GF-D8 (cell line): ENCODE results near the gene EHMT2.
"Not testable (repeated sequence)": the region's sequence is repeated elsewhere in the genome, so short reads cannot be mapped to it uniquely, and the experiment has no call there.

Experiments
- DNase-seq: peaks from one replicate; lab custom pipeline; 2025; lab: John Stamatoyannopoulos, UW

The EHMT2 gene

DNA sequence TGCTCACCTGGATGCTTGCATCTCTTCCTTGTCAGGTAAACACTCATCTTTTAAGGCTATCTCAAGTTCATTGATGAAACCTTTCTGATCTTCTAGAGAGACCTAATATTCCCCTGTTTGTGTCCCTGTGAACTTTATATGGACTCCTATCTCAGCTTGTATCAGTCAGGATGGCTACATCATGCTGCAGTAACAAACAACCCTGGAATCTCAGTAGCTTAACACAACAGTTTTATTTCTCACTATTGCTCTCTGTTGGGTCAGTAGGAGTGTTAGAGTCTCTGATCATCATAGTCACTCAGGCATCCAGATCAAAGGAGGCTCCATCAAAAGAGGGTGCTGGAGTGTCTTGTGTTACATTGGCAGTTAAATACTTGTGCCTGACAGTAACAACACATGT is 17.9 kb upstream of the EHMT2 start:
- no peak for DNase-seq

DNA sequence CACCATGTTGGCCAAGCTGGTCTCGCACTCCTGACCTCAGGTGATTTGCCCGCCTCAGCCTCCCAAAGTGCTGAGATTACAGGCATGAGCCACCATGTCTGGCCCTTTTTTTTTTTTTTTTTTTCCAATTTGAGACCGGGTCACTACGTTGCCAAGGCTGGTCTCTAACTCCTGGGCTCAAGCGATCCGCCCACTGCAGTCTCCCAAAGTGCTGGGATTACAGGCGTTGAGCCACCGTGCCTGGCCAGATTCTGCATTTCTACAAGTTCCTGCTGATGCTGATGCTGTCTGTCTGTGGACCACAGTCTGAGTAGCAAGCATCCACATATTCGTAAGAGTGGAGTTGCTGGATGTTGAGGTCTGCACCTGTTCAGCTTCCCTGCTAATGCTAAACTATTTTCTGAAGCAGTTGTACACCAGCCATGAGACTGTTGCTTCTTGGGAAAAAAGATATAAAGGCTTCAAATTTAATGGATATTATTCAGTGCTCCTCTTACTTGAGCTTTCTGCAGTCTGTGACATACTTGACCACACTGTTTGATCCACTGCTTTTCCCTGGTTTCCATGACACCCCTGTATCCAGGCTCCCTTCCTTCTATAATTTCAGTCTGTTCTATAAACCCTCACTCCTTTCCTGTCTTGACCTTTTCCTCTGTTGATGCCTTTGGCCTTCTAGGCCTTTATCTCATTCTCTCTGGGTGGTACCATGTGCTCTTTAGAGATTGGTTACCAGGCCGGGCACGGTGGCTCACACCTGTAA is 14.5 kb upstream of the EHMT2 start:
- DNase-seq, result no peak

DNA sequence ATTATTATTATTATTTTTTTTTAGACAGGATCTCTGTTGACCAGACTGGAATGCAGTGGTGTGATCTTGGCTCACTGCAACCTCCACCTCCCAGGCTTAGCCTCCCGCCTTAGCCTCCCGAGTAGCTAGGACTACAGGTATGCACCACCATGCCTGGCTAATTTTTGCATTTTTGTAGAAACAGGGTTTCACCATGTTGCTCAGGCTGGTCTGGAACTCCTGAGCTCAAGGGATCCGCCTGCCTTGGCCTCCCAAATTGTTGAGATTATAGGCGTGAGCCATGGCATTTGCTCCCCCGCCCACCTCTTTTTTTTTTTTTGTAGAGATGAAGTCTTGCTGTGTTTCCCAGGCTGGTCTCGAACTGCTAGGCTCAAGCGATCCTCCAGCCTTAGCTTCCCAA is 11.8 kb upstream of the EHMT2 start:
- DNase-seq, result not testable (repeated sequence)

DNA sequence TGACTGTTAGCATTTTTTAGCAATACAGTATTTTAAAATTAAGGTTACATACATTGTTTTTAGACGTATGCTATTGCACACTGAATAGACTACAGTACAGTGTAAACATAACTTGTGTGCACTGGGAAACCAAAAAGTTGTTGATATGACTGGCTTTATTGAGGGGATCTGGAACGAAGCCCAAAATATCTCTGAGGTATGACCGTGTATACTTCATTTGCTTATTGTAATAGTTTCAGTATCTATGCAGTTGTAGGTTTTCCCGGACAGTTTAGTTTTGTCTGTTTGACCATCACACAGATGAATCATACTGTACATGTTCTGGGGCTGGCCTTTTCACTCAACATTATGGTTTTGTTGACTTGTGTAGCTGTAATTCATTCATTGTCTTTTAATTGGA is 11.3 kb upstream of the EHMT2 start:
- DNase-seq, result no peak

DNA sequence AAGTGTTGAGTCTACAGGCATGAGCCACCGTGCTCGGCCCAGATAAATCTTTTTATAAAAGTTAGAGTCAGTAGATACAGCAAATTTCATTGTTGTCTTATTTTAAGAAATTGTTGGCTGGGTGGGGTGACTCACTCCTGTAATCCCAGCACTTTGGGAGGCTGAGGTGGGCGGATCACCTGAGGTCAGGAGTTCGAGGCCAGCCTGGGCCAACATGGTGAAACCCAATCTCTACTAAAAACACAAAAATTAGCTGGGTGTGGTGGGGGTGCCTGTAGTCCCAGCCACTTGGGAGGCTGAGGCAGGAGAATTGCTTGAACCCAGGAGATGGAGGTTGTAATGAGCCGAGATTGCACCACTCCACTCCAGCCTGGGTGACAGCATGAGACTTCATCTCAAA is 10.8 kb upstream of the EHMT2 start:
- DNase-seq, result not testable (repeated sequence)

DNA sequence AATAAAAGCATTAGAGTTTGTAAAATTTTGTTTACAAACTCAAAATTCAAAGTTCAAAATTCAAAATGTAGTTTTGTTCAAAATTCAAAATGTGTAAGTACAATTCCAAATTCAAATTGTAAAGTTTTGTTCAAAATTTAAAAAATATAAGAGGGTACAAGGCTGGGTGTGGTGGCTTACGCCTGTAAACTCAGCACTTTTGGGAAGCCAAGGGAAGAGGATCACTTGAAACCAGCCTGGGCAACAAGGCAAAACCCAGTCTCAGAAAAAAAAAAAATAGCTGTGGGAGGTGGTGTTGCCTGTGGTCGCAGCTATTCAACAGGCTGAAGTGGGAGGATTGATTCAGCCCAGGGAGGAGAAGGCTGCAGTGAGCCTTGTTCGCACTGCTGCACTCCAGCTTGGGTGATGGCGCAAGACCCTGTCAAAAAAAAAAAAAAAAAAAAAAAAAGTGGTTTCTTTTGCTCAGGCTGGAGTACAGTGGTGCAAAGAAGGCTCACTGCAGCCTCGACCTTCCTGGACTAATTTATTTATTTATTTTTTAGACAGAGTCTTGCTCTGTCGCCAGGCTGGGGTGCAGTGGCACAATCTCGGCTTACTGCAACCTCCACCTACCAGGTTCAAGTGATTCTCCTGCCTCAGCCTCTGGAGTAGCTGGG is 9.8 kb upstream of the EHMT2 start:
- peak; percentile 87 for DNase-seq

DNA sequence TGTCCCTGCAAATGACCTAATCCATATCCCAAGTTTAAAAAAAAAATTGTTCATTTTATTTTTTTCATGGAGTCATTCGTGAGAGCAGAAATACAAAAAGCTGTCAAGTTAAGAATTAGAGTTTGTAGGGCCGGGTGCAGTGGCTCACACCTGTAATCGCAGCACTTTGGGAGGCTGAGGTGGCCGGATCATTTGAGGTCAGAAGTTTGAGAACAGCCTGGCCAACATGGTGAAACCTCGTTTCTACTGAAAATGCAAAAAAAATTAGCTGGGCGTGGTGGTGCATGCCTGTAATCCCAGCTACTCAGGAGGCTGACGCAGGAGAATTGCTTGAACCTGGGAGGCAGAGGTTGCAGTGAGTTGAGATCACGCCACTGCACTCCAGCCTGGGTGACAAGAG is 9.2 kb upstream of the EHMT2 start:
- DNase-seq, result not testable (repeated sequence)

DNA sequence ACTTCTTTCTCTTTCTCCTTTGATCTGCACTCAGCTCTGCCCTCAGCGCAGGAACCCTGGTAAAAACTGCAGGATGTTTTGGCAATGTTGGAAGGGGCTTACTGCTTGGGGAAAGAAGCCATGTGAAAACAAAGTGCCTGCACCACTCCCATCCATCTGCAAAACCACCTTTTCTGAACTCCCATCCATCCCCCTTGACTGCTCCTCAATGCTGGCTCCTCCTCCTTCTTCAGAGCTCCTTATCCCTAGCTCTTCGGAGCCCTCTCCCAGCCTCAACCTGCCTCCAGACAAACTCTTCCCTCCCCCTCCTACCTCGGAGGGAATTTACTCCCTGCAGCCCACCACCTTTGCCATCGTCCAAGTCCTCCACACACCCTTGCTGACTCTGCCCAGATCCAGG is 8.6 kb upstream of the EHMT2 start:
- DNase-seq, result no peak

DNA sequence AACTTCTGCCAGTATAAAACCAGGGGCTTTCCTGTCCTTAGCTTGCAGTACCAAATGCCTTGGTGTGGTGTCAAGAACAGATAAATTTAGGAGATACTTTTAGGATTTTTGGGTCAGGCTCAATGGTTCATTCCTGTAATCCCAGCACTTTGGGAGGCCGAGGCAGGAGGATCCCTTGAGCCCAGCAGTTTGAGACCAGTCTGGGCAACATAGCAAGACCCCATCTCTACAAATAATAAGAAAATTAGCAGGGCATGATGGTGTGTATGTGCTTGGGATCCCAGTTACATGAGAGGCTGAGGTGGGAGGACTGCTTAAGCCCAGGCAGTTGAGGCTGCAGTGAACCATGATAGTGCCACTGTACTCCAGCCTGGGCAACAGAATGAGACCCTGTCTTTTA is 7.5 kb upstream of the EHMT2 start:
- DNase-seq, result no peak

DNA sequence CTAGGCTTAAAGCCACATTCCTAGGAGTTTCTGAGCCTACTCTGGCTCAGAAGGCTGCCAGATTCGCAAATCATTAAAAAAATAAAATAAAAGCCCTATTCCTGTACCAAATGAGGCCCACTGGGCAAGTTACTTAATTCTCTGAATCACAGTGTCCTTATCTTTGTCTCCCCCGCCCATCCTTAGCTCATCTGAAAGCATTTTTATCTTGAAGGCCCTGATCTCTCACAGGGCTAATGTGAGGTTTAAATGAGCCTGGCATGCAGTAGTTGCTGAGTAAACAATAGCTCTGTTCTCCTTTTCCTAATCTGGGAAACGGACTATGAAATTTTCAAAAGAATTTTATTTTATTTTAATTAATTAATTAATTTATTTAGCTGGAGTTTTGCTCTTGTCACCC is 6.5 kb upstream of the EHMT2 start:
- no peak for DNase-seq

DNA sequence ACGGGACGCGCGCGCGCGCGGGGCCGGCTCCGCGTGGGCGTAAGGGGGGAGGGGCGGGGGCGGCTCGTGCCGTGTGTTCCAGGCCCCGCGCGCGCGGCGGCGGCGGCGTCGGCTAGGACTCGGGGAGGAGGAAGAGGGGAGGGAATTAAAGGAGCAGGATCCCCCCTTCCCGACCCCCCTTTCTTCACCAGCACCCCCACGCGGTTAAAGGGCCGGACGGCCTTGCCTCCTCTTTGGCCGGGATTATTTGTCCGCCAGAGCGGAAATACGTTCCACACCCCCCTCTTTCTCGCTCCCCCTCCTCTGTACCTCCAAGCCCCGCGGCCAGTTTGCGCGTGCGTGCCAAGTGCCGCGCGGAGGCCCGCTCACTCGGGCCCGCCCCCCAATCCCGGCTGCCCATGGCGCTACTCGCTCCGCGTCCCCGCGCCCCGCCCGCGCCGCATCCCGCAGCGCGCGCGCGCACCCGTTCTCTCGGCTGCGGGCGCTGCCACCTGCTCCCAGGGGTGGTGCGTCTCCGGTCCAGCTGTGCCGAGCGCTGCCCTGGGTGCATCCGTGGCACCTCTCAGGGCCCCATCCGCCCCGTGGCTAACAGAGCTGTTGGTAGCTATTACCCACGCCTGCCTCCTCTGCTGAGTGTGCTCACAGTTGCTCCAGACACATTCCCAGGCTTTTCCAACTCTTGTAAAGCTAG is 4.6 kb upstream of the EHMT2 start, which contains the start of gene ZBTB12:
ZBTB12 (minus strand) TSS at position 134 of the 691 bp plus-strand sequence. CDS start 781 bp downstream, outside the sequence.
- DNase-seq, result peak; percentile 65

DNA sequence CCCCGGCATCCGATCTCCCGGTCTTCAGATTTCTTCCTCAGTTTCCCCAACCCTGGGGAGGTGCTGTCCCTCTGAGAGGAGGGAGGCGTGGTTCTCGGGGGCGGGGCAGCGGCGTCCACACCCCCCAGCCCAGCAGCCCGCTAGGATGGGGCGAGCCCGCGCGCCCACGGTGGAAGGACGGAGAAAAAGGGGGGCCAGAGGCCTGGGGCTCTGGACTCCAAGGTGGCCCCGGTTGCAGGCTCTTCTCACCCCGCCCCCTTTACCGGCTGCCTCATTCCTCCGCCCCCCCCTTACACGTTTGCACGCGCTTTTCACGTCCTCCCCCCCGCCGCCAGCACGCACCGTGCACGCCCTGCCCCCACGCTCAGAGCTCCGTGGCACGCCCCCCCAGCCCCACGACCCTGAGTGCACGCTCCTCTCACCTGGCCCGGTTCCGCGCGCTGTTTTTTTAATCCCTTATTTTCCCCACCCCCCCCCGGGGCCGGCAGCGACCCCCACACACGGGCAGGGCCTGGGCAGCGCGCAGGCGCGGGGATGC is 4.0 kb upstream of the EHMT2 start:
- DNase-seq, result no peak

DNA sequence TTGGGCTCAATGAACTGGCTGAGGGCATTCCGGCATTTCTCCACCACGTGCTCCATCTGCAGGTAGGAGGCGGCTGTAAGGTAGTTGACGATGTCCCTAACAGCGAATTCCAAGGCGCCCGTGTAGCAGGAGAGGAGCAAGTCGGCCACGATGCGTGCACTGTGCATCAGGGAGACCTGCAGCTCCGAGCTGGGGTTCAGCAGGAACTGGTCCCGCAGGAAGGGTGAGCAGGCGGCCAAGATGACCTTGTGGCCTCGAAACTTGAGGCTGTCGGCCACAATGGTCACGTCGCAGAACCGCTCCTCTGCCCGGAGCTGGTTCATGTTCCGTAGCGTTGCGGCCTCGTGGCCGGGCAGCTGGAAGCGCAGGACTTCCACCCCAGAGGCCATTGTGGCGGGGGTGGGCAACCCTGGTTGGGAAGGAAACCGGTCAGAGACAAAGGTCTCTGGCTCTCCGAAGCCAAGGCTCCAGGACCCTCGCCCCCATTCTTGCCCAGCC is 3.5 kb upstream of the EHMT2 start:
- no peak for DNase-seq

DNA sequence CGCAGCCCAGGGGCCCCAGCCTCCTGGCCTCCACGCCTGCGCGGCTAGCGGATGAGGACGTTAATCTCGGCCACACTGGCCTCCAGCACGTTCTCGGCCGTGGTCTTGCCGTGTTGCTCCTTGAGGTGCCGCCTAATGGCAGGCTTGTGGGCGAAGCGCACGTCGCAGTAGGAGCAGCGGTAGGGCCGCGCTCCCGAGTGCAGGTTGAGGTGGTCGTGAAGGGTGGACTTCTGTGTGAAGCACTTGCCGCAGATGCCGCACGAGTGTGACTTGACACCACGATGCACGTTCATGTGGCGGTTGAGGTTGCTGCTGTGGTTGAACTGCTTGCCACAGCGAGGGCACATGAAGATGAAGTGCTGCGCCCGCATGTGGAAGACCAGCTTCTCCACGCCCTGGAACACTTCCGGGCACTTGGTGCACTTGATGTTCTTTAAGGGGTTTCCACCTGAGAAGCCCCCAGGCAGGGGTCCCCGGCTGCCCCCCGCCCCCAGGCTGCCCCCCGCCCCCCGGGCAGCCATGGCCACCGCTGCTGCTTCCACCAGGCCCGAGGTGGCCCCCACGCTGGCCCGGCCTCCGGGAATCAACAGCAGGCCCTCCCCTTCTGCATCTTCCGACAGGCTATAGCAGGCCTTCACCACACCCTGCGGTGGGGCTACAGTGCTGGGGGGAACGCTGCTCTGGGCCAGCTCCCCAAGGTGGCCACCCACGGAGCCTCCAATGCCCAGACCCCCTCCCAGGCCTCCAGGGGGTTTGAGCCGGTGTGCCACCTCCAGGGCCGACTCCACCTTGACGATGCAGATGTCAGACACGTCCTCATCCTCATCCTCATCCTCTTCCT is 2.6 kb upstream of the EHMT2 start:
- no peak for DNase-seq

DNA sequence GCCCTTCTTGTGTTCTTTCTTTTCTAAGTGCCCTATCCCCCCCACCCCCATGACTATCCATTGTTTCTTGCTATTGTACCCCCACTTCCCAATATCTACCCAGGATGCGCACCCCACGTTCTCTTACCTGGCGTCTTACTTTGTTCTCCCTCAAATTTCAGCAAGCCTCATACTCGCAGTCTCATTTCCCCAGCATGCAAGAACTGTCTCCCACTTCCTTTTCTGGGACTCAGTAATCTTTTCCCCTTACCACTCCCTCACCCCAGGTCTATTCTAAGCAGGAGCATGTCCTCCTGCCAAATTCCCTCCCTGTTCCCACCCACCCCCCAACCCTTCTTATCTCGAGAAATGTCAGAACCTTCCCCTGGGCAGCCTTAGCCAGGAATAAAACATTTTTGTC is 1.7 kb upstream of the EHMT2 start:
- DNase-seq, result no peak

DNA sequence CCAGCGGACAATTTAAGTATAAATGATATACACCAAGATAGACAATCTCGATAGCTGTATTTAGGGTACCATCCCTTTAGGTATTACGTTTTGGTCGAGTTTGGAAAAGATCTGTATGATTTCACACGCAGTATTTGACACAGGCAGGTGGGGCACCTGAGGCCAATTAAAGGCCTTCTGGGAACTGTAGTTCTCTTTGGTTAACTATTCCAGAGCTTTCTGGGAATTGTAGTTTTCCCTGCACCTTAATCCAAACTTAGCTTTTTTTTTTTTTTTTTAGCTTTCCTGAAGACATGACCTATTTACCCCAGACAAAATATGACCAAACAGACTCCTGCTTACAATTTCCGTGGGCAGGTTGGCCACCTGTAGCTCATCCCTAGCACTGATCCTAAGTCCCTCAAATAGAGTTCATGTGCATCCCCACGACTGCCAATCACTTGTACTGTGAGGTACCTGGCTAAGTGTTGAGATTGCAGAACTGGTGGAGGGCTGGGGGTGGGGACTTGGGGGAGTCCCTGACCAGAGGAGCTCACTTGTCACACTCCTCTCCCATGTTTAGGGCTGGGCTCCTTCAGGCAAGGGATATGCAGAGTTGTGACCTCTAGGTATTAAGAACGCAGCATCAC is 999 bp upstream of the EHMT2 start:
- no peak for DNase-seq

DNA sequence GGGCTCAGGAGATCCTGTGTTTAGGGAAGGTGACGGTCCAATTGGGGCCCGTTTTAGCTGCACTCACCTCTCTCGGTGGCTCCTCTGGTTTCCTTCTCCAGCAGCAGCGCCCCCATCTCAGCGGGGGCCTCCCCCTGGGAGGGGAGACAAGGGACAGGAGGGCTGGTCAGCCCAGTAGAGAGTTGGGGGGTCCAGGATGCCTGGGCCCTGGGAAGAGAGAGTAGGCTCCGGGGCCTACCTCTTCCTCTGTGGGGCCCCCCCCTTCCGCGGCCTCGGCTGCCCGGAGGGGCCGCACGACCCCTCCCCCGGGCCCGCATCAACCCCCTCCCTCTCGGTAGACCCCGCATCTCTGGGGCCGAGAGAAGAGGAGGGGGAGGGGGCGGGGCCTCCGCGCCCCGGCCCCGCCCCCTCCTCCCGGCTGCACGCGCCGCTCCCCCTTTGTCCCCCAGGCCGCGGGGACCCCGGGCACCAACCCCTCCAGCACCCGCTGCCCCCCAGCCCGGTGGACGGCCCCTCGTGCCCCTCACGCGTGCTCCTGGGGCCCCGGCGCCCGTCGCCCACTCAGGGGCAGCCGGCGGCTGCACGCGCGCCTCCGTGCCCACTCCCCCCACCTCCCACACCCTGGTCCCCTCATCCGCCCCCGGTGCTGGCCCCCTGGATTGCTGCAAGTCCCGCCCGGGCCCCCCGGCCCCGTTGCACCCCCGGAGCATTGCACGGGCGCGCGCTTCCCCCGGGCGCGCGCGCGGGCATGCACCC is 464 bp downstream of the EHMT2 start:
- DNase-seq, result no peak

DNA sequence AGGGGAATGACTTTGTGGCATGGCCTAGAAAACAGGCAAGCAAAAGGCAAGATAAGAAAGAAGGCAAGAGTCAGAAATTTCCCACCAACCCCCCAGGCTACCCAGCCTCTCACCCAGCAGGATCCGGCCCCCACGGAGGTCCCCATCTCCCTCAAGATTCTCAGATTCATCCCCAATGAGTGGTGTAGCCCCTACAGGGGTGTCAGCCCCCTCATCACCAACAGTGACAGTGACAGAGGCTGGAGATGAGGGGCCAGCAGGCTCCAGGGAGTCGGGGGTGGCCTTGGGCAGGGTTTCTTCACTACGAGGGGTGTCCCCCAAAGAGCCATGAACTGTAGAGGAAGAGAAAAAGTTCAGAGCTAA is 1.0 kb downstream of the EHMT2 start:
- DNase-seq, result no peak

DNA sequence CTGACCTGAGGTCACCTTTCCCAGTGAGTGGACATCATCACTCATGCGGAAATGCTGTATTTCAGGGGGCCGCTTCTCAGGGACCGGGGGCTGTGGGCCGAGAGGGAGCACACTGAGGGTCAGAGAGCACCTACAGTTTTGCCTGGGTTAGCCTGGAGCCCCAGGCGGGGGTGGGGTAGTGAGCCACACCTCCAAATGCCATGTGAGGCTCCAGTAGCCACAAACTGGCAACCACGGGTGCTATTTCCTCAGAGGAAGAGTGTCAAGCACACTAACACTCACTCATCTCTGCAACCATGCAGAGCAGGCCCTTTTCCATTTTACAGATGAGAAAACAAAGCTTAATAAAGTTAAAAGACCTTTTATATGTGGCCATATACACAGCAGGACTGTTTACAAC is 4.7 kb downstream of the EHMT2 start:
- no peak for DNase-seq

DNA sequence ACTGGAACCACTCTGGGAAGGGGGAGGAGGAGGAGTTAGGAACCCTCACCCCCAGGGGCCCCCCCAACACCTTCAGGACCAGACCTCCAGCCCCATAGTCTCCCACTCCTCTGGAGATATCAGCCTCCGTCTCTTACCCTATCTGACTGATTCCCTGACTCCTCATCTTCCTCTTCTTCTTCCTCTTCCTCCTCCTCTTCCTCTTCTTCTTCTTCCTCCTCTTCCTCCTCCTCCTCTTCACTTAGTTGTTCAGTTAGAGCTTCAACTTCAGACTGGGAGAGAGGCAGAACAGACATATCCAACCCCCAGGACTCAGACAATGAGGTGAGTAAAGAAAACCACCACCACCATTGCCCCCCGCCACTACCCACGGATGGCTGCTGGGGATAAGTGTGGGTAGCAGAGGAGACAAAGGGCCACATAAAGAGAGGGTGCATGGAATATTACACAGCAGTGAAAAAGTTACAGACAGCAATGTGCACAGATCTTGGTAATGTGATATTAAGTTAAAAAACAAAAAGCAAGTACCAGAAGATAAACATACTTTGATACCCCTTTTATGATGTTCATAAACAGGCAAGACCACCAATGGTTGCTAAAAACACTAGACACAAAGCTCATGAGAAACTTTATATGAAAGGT is 8.0 kb downstream of the EHMT2 start:
- DNase-seq, result no peak
